ENCODE data around the gene CSAG3. TPM values are rescaled to one million over a fixed set of nuclear protein-coding genes. Genes with fewer than 3 reads are reported as not detected.
A peak's percentile ranks its signal among the peaks of the same experiment; 100 is the strongest.
"Not testable (repeated sequence)": the region's sequence is repeated elsewhere in the genome, so short reads cannot be mapped to it uniquely, and the experiment has no call there.

The CSAG3 gene
- total RNA-seq, 1 donor from 2014 or later, result not detected

DNA sequence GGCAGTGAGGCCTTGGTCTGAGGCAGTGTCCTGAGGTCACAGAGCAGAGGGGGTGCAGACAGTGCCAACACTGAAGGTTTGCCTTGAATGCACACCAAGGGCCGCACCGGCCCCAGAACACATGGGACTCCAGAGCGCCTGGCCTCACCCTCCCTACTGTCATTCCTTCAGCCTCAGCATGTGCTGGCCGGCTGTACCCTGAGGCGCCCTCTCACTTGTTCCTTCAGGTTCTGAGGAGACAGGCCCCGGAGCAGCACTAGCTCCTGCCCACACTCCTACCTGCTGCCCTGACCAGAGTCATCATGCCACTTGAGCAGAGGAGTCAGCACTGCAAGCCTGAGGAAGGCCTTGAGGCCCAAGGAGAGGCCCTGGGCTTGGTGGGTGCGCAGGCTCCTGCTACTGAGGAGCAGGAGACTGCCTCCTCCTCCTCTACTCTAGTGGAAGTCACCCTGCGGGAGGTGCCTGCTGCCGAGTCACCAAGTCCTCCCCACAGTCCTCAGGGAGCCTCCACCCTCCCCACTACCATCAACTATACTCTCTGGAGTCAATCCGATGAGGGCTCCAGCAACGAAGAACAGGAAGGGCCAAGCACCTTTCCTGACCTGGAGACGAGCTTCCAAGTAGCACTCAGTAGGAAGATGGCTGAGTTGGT, 23.0 kb upstream of the CSAG3 start:
- Histone ChIP-seq H3K4me1 (no peaks in the 10 kb centered on the region), H3K4me3 (no peak overlapping the region), H3K9me3 (no peaks in the 10 kb centered on the region), H3K27ac (no peak overlapping the region), H3K27me3 (no peaks in the 10 kb centered on the region), H3K36me3 (no peaks in the 10 kb centered on the region)
- intact Hi-C loops (cut with DNase I), result no loop called here
- DNase-seq (ENCODE audit: low spot score in 2 of 2), result no peak
- TF ChIP-seq CTCF (IDR thresholded peaks at IDR 0.05), result no peak

- intact Hi-C loops (cut with DNase I); DNase-seq (ENCODE audit: low spot score in 2 of 2); H3K9me3 ChIP-seq; H3K27me3 ChIP-seq; H3K4me1 ChIP-seq; H3K4me3 ChIP-seq; H3K36me3 ChIP-seq; H3K27ac ChIP-seq: not testable (repeated sequence)
These were observed 22.5 kb upstream of the CSAG3 start for GRCh38 chrX:152736528-152736927.

DNA sequence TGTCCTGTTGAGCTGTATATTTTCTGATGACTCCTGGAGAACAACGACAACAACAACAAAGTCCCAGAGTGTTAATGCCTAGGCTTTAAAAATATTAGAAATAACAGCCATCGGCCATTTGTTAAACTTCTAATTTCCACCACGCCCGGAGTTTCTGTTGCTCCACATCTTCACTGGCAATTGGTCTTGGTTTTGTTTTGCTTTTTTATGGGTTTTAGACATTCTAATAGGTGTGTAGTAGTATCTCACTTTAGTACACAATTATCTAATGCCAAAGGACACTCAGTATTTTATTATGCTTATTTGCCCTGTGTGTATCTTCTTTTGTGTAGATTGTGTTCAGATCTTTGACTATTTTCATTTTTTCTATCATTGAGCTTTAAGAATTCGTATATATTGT, 20.5 kb upstream of the CSAG3 start:
- Histone ChIP-seq H3K4me1 (no peaks in the 10 kb centered on the region), H3K27me3 (no peaks in the 10 kb centered on the region), H3K27ac (no peak overlapping the region), H3K4me3 (no peak overlapping the region), H3K9me3 (no peaks in the 10 kb centered on the region), H3K36me3 (no peaks in the 10 kb centered on the region)
- TF ChIP-seq CTCF (IDR thresholded peaks at IDR 0.05), result no peak
- intact Hi-C loops (cut with DNase I), result no loop called here
- DNase-seq (ENCODE audit: low spot score in 2 of 2), result no peak

- H3K27ac ChIP-seq; H3K4me3 ChIP-seq; H3K4me1 ChIP-seq; intact Hi-C loops (cut with DNase I); H3K9me3 ChIP-seq; H3K36me3 ChIP-seq; DNase-seq (ENCODE audit: low spot score in 2 of 2); H3K27me3 ChIP-seq: not testable (repeated sequence)
These were observed 5.0 kb upstream of the CSAG3 start, which contains the start of gene MAGEA2 for GRCh38 chrX:152753686-152754650. Gene MAGEA2 (minus strand): TSS chrX:152753842. CDS start chrX:152751363, 2,479 bp downstream.

GRCh38 chrX:152754871-152755270, 4.1 kb upstream of the CSAG3 start:
- H3K27ac ChIP-seq; H3K4me3 ChIP-seq; DNase-seq (ENCODE audit: low spot score in 2 of 2); H3K27me3 ChIP-seq; H3K36me3 ChIP-seq; H3K4me1 ChIP-seq; intact Hi-C loops (cut with DNase I); H3K9me3 ChIP-seq: not testable (repeated sequence)

GRCh38 chrX:152759544-152759943, 526 bp downstream of the CSAG3 start:
- H3K36me3 ChIP-seq; DNase-seq (ENCODE audit: low spot score in 2 of 2); H3K4me3 ChIP-seq; intact Hi-C loops (cut with DNase I); H3K4me1 ChIP-seq; H3K27ac ChIP-seq; H3K9me3 ChIP-seq; H3K27me3 ChIP-seq: not testable (repeated sequence)

GRCh38 chrX:152761582-152761981, 2.6 kb downstream of the CSAG3 start:
- H3K27me3 ChIP-seq; DNase-seq (ENCODE audit: low spot score in 2 of 2); H3K9me3 ChIP-seq; H3K36me3 ChIP-seq; H3K4me3 ChIP-seq; intact Hi-C loops (cut with DNase I); H3K27ac ChIP-seq; H3K4me1 ChIP-seq: not testable (repeated sequence)

DNA sequence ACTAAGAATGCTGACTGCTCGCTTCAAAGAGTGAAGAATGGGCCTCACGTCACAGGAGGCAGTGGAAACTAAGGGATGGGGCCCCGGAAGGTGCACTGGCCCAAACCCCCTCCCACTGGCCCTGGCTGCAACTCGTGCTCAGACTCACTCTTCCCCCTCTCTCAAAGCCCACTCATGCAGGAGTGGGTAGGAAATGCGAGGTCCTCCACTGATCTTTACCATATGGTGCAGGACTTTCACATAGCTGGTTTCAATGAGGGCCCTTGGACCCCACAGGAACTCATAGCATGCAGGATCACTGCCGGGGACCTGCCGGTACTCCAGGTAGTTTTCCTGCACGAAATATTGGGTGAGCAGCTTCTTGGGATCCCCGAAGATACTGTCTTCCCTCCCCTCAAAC, 7.5 kb downstream of the CSAG3 start:
- H3K4me1 ChIP-seq; H3K4me3 ChIP-seq; H3K27ac ChIP-seq; intact Hi-C loops (cut with DNase I); H3K27me3 ChIP-seq; H3K9me3 ChIP-seq; H3K36me3 ChIP-seq: not testable (repeated sequence)
- peak in 1 of 2 donors; percentile 18 for DNase-seq (ENCODE audit: low spot score in 2 of 2)

GRCh38 chrX:152769549-152770289, 10.7 kb downstream of the CSAG3 start, which contains the start of gene MAGEA6:
Gene MAGEA6 (minus strand): TSS chrX:152769689. CDS start chrX:152767650, 2,039 bp downstream.
- H3K27me3 ChIP-seq; H3K27ac ChIP-seq; H3K9me3 ChIP-seq; H3K36me3 ChIP-seq; H3K4me1 ChIP-seq; H3K4me3 ChIP-seq; DNase-seq (ENCODE audit: low spot score in 2 of 2); intact Hi-C loops (cut with DNase I): not testable (repeated sequence)

DNA sequence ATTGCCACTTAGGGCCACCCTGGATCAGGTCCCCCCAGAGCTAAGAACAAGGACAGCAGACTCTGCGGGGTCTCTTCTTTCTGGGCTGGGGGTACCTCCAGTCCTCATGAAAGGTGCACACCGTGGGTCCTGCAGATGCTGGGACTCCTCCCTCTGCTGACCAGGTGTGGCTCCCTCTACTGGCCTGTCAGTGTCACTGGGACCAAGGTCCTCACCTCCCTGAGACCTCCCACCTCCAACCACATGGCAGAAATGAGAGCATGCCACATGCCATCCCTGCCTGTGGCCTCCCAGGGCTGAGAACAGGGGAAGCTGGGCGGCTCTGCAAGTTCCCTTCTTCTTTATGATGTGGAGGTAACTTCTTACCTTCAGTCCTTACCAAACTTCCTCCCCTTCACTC, 28.0 kb downstream of the CSAG3 start:
- intact Hi-C loops (cut with DNase I); H3K4me1 ChIP-seq; H3K27ac ChIP-seq; H3K36me3 ChIP-seq; H3K9me3 ChIP-seq; H3K27me3 ChIP-seq; DNase-seq (ENCODE audit: low spot score in 2 of 2); H3K4me3 ChIP-seq: not testable (repeated sequence)
